ENCODE results near the gene CDC45.

CDC45 gene

GRCh38 chr22:19473578-19473977 lies 6.1 kb upstream of the CDC45 start:
- FAIRE-seq, result no peak
- no peak for TF ChIP-seq CTCF (IDR thresholded peaks at IDR 0.05; ENCODE audit: insufficient read depth, missing control alignments)

GRCh38 chr22:19476023-19476422 lies 3.7 kb upstream of the CDC45 start:
- DNase-seq (ENCODE audit: insufficient read length, low spot score) (no peak), FAIRE-seq (no peak)
- no peak for TF ChIP-seq CTCF (IDR thresholded peaks at IDR 0.05; ENCODE audit: insufficient read depth, missing control alignments)

More at GRCh38 chr22:19473578-19473977, 6.1 kb upstream of the CDC45 start:
- DNase-seq (ENCODE audit: insufficient read length, low spot score), result no peak

GRCh38 chr22:19477321-19478044 lies 2.2 kb upstream of the CDC45 start:
- DNase-seq (ENCODE audit: insufficient read length, low spot score) (no peak), FAIRE-seq (no peak)
- peak; percentile 26 for TF ChIP-seq CTCF (IDR thresholded peaks at IDR 0.05; ENCODE audit: insufficient read depth, missing control alignments)

GRCh38 chr22:19478045-19478900 lies 1.4 kb upstream of the CDC45 start:
- no peak for DNase-seq (ENCODE audit: insufficient read length, low spot score)
- FAIRE-seq, result no peak
- no peak for TF ChIP-seq CTCF (IDR thresholded peaks at IDR 0.05; ENCODE audit: insufficient read depth, missing control alignments)

- DNase-seq (ENCODE audit: insufficient read length, low spot score), result peak; percentile 45
- no peak for FAIRE-seq
- TF ChIP-seq CTCF (IDR thresholded peaks at IDR 0.05; ENCODE audit: insufficient read depth, missing control alignments), result no peak
These were observed 792 bp upstream of the CDC45 start, which contains the start of gene UFD1 for GRCh38 chr22:19478901-19479354. Gene UFD1 (minus strand): TSS chr22:19479193. CDS start chr22:19479085, 108 bp downstream.

- no peak for TF ChIP-seq CTCF (IDR thresholded peaks at IDR 0.05; ENCODE audit: insufficient read depth, missing control alignments)
- DNase-seq (ENCODE audit: insufficient read length, low spot score) (no peak), FAIRE-seq (no peak)
These were observed 451 bp downstream of the CDC45 start for GRCh38 chr22:19480173-19480568.
